ENCODE measurements around the gene CTSW. TPM values are rescaled to one million over a fixed set of nuclear protein-coding genes. Genes with fewer than 3 reads are reported as not detected.
"Not testable (repeated sequence)": the region's sequence is repeated elsewhere in the genome, so short reads cannot be mapped to it uniquely, and the experiment has no call there.

Gene CTSW
- polyA plus RNA-seq, 1 donor (not counting 4 experiments of a cell fraction or from before 2014, with no cell fraction given) = not detected

- Histone ChIP-seq H3K4me2 (ENCODE audit: control insufficient read depth, extremely low read depth, insufficient read depth, low read depth, low read length) (peak overlapping the region; percentile 74), H3K9me1 (ENCODE audit: control insufficient read depth, extremely low read depth, insufficient read depth, low read length) (no peaks in the 10 kb centered on the region), H3K27ac (ENCODE audit: control insufficient read depth, insufficient read depth, low read length) (peak overlapping the region; percentile 56), H2AFZ (ENCODE audit: control insufficient read depth, low read length) (no peak overlapping the region), H3K9me3 (ENCODE audit: control insufficient read depth, low read depth, low read length) (no peaks in the 10 kb centered on the region), H3K4me3 (ENCODE audit: control insufficient read depth in 2 of 3, extremely low read depth in 1 of 3, insufficient read depth in 2 of 3, low read depth in 1 of 3, low read length in 3 of 3) (peak overlapping the region; percentile 42 to 63 (median 55)), H4K20me1 (ENCODE audit: control insufficient read depth, extremely low read depth, insufficient read depth, low read length) (peaks cover 37% of the 10 kb centered on the region), H3K9ac (ENCODE audit: control insufficient read depth, extremely low read depth, insufficient read depth, low read length) (peak overlapping the region; percentile 75), H3K79me2 (ENCODE audit: control insufficient read depth, insufficient read depth, low read length) (peaks cover 45% of the 10 kb centered on the region), H3K27me3 (ENCODE audit: control insufficient read depth, extremely low read depth, insufficient read depth, low read length) (no peaks in the 10 kb centered on the region), H3K4me1 (ENCODE audit: control insufficient read depth, extremely low read depth, insufficient read depth, low read length) (peaks cover 59% of the 10 kb centered on the region), H3K36me3 (ENCODE audit: control insufficient read depth in 2 of 2, extremely low read depth in 1 of 2, insufficient read depth in 2 of 2, low read length in 2 of 2) (peaks cover 18 to 41% of the 10 kb centered on the region in 2 experiments)
- no peak for DNase-seq (ENCODE audit: low read depth, low spot score)
- no peak for FAIRE-seq
- TF ChIP-seq EZH2 (IDR thresholded peaks at IDR 0.05; ENCODE audit: low read length) = no peak
- TF ChIP-seq, protein P1, sequence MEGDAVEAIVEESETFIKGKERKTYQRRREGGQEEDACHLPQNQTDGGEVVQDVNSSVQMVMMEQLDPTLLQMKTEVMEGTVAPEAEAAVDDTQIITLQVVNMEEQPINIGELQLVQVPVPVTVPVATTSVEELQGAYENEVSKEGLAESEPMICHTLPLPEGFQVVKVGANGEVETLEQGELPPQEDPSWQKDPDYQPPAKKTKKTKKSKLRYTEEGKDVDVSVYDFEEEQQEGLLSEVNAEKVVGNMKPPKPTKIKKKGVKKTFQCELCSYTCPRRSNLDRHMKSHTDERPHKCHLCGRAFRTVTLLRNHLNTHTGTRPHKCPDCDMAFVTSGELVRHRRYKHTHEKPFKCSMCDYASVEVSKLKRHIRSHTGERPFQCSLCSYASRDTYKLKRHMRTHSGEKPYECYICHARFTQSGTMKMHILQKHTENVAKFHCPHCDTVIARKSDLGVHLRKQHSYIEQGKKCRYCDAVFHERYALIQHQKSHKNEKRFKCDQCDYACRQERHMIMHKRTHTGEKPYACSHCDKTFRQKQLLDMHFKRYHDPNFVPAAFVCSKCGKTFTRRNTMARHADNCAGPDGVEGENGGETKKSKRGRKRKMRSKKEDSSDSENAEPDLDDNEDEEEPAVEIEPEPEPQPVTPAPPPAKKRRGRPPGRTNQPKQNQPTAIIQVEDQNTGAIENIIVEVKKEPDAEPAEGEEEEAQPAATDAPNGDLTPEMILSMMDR (optimal IDR thresholded peaks at IDR 0.05 in 1 of 3, IDR thresholded peaks at IDR 0.05 in 1 of 3, conservative IDR thresholded peaks at IDR 0.05 in 1 of 3; ENCODE audit: extremely low read depth in 1 of 3, insufficient read depth in 2 of 3, low read length in 3 of 3) = peak in 1 of 3 experiments; percentile 49
- dilution Hi-C loops (cut with MboI; ENCODE audit: extremely low pct_ligation_motif_present, low sequenced_read_pairs) = no loop called here
These were observed 11.8 kb downstream of the CTSW start for GRCh38 chr11:65891219-65892136.

GRCh38 chr11:65892137-65892540 is 12.5 kb downstream of the CTSW start:
- H2AFZ ChIP-seq (ENCODE audit: control insufficient read depth, low read length); H3K9me1 ChIP-seq (ENCODE audit: control insufficient read depth, extremely low read depth, insufficient read depth, low read length); H3K27me3 ChIP-seq (ENCODE audit: control insufficient read depth, extremely low read depth, insufficient read depth, low read length); DNase-seq (ENCODE audit: low read depth, low spot score); FAIRE-seq; dilution Hi-C loops (cut with MboI; ENCODE audit: extremely low pct_ligation_motif_present, low sequenced_read_pairs); H3K9me3 ChIP-seq (ENCODE audit: control insufficient read depth, low read depth, low read length): not testable (repeated sequence)
- Histone ChIP-seq H3K9ac (ENCODE audit: control insufficient read depth, extremely low read depth, insufficient read depth, low read length) (peak overlapping the region; percentile 75), H3K27ac (ENCODE audit: control insufficient read depth, insufficient read depth, low read length) (peak overlapping the region; percentile 56), H3K79me2 (ENCODE audit: control insufficient read depth, insufficient read depth, low read length) (peaks cover 46% of the 10 kb centered on the region), H3K36me3 (ENCODE audit: control insufficient read depth in 2 of 2, extremely low read depth in 1 of 2, insufficient read depth in 2 of 2, low read length in 2 of 2) (peaks cover 20 to 43% of the 10 kb centered on the region in 2 experiments), H3K4me2 (ENCODE audit: control insufficient read depth, extremely low read depth, insufficient read depth, low read depth, low read length) (peak overlapping the region; percentile 74), H3K4me1 (ENCODE audit: control insufficient read depth, extremely low read depth, insufficient read depth, low read length) (peaks cover 63% of the 10 kb centered on the region), H4K20me1 (ENCODE audit: control insufficient read depth, extremely low read depth, insufficient read depth, low read length) (peaks cover 44% of the 10 kb centered on the region), H3K4me3 (ENCODE audit: control insufficient read depth in 2 of 3, extremely low read depth in 1 of 3, insufficient read depth in 2 of 3, low read depth in 1 of 3, low read length in 3 of 3) (peak overlapping the region; percentile 42 to 63 (median 55))
